ENCODE results near the gene METTL8. TPM values are rescaled to one million over a fixed set of nuclear protein-coding genes. Genes with fewer than 3 reads are reported as not detected.

The METTL8 gene
- total RNA-seq, 2 donors from 2014 or later = 8.1 to 18.0 TPM

DNA sequence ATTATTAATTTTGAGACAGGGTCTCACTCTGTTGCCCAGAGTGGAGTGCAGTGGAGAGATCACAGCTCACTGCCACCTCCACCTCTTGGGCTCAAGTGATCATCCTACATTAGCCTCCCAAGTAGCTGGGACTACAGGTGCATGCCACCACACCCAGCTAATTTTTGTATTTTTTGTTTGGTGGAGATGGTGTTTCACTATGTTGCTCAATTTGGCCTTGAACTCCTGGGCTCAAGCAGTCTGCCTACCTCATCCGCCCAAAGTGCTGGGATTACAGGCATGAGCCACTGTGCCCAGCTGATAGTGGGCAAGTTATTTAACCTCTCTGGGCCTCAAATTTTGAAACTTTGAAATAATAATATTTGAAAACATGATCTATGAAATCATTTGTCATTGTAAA lies 26.7 kb upstream of the METTL8 start:
- Histone ChIP-seq H3K4me1 (replicated peaks) (no peaks in the 10 kb centered on the region), H3K36me3 (peaks cover 0 to 5% of the 10 kb centered on the region in 2 donors), H3K27ac (no peak overlapping the region), H3K27me3 (replicated peaks; ENCODE audit: insufficient read depth) (no peaks in the 10 kb centered on the region), H3K4me3 (no peak overlapping the region), H3K9me3 (no peaks in the 10 kb centered on the region)
- WGBS = 100% methylated on average over 1 of the region's 1 CpG
- TF ChIP-seq POLR2A (IDR thresholded peaks at IDR 0.05) (no peak), POLR2AphosphoS5 (IDR thresholded peaks at IDR 0.05) (no peak)
- TF ChIP-seq, protein P1, sequence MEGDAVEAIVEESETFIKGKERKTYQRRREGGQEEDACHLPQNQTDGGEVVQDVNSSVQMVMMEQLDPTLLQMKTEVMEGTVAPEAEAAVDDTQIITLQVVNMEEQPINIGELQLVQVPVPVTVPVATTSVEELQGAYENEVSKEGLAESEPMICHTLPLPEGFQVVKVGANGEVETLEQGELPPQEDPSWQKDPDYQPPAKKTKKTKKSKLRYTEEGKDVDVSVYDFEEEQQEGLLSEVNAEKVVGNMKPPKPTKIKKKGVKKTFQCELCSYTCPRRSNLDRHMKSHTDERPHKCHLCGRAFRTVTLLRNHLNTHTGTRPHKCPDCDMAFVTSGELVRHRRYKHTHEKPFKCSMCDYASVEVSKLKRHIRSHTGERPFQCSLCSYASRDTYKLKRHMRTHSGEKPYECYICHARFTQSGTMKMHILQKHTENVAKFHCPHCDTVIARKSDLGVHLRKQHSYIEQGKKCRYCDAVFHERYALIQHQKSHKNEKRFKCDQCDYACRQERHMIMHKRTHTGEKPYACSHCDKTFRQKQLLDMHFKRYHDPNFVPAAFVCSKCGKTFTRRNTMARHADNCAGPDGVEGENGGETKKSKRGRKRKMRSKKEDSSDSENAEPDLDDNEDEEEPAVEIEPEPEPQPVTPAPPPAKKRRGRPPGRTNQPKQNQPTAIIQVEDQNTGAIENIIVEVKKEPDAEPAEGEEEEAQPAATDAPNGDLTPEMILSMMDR (IDR thresholded peaks at IDR 0.05) = no peak
- DNase-seq (ENCODE audit: low spot score) = no peak
- intact Hi-C loops (cut with DNase I) = no loop called here

DNA sequence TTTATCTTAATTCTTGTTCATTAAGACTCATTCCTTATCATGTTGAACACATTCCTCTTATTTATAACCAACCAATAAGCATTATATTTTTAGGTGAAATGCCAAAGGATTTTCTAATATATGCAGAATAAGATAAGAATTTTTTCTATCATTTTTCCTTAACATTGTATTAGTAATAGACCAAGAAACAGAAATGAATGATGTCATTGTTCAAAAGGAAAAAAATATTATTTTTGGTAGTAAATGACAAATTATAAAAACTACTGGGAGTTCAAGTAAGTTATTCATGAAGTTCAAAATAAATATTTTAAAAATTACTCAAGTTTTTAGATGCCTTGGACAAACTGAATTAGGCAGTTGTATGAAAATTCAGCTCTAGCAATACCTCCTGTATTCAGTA lies 25.7 kb upstream of the METTL8 start:
- H3K4me1 ChIP-seq (replicated peaks) = no peaks in the 10 kb centered on the region
- no peaks in the 10 kb centered on the region for H3K9me3 ChIP-seq
- H3K4me3 ChIP-seq = no peak overlapping the region
- intact Hi-C loops (cut with DNase I) = no loop called here
- no peak for DNase-seq (ENCODE audit: low spot score)
- no peaks in the 10 kb centered on the region for H3K27me3 ChIP-seq (replicated peaks; ENCODE audit: insufficient read depth)
- H3K27ac ChIP-seq = no peak overlapping the region
- peaks cover 0 to 5% of the 10 kb centered on the region in 2 donors for H3K36me3 ChIP-seq
- TF ChIP-seq POLR2AphosphoS5 (IDR thresholded peaks at IDR 0.05) = no peak
- TF ChIP-seq, protein P1 (IDR thresholded peaks at IDR 0.05) = no peak
- TF ChIP-seq POLR2A (IDR thresholded peaks at IDR 0.05) = no peak

- no peaks in the 10 kb centered on the region for H3K4me1 ChIP-seq (replicated peaks)
- H3K27ac ChIP-seq = no peak overlapping the region
- H3K9me3 ChIP-seq = no peaks in the 10 kb centered on the region
- TF ChIP-seq POLR2A (IDR thresholded peaks at IDR 0.05) (no peak), POLR2AphosphoS5 (IDR thresholded peaks at IDR 0.05) (no peak)
- TF ChIP-seq, protein P1 (IDR thresholded peaks at IDR 0.05) = no peak
- intact Hi-C loops (cut with DNase I) = no loop called here
- DNase-seq (ENCODE audit: low spot score) = no peak
- no peak overlapping the region for H3K4me3 ChIP-seq
- WGBS = 75% methylated on average over 4 of the region's 4 CpGs
- peaks cover 0 to under 1% of the 10 kb centered on the region in 2 donors for H3K36me3 ChIP-seq
- H3K27me3 ChIP-seq (replicated peaks; ENCODE audit: insufficient read depth) = no peaks in the 10 kb centered on the region
Measured at GRCh38 chr2:171452773-171453172, 19.0 kb upstream of the METTL8 start.

- DNase-seq (ENCODE audit: low spot score) = no peak
- Histone ChIP-seq H3K4me3 (no peak overlapping the region), H3K36me3 (no peaks in the 10 kb centered on the region), H3K27ac (no peak overlapping the region), H3K27me3 (replicated peaks; ENCODE audit: insufficient read depth) (no peaks in the 10 kb centered on the region), H3K4me1 (replicated peaks) (no peaks in the 10 kb centered on the region), H3K9me3 (no peaks in the 10 kb centered on the region)
- no peak for TF ChIP-seq POLR2A (IDR thresholded peaks at IDR 0.05)
- TF ChIP-seq POLR2AphosphoS5 (IDR thresholded peaks at IDR 0.05) = no peak
- TF ChIP-seq, protein P1 (IDR thresholded peaks at IDR 0.05) = no peak
- intact Hi-C loops (cut with DNase I) = no loop called here
Measured at GRCh38 chr2:171451074-171451473, 17.3 kb upstream of the METTL8 start.

- H3K4me1 ChIP-seq (replicated peaks) = no peaks in the 10 kb centered on the region
- no peak overlapping the region for H3K27ac ChIP-seq
- WGBS = 75% methylated on average over 2 of the region's 2 CpGs
- no peak for DNase-seq (ENCODE audit: low spot score)
- H3K4me3 ChIP-seq = no peak overlapping the region
- intact Hi-C loops (cut with DNase I) = no loop called here
- H3K36me3 ChIP-seq = no peaks in the 10 kb centered on the region
- H3K9me3 ChIP-seq = no peaks in the 10 kb centered on the region
- TF ChIP-seq, protein P1 (IDR thresholded peaks at IDR 0.05) = no peak
- TF ChIP-seq POLR2A (IDR thresholded peaks at IDR 0.05) (no peak), POLR2AphosphoS5 (IDR thresholded peaks at IDR 0.05) (no peak)
- no peaks in the 10 kb centered on the region for H3K27me3 ChIP-seq (replicated peaks; ENCODE audit: insufficient read depth)
Measured at GRCh38 chr2:171447675-171448074, 13.9 kb upstream of the METTL8 start.

Measured in prostate gland (tissue), 2 donors.